ENCODE measurements around the gene CACNA2D2. TPM values are rescaled to one million over a fixed set of nuclear protein-coding genes. Genes with fewer than 3 reads are reported as not detected.
A peak's percentile ranks its signal among the peaks of the same experiment; 100 is the strongest.

Gene CACNA2D2
- total and polyA plus RNA-seq, 2 of the 4 experiments (the other 2 are of a cell fraction) = 0.15 TPM; not detected in 1

DNA sequence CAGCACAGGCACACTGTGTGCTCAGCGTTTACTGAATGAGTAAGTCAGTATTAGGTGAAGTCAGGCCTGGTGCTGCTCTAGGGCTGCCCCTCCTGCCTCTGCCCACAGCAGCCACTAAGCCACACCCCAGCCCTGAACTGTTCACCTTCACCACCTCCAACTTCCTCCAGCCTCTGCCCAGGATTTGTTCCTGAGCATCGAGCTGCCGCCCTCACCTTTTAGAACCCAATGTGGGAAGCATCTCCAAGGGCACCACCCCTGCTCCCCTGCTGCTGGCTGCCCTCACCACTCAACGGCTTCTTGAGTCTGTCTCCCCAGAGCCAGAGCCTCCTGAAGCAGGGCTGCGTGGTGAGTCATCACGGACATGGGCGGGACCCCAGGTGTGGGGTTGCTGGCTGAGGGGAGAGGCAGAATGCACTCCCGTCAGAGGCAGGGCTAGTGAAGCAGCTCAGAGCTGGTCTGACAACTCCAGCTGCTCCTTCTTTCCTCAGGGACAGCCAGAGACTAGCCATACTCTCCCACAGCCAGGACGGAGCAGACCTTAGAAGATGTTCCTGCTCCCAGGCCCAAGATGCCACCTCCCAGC lies 186.7 kb downstream of the CACNA2D2 start:
- Histone ChIP-seq H3K27ac (ENCODE audit: insufficient read depth, low read length) (no peak overlapping the region), H4K91ac (ENCODE audit: insufficient read depth, low read depth, low read length) (no peak overlapping the region), H2BK5ac (ENCODE audit: low read depth, low read length, poor library complexity, severe bottlenecking) (no peak overlapping the region), H3K18ac (ENCODE audit: low read depth, low read length) (no peak overlapping the region), H3K23ac (ENCODE audit: low read depth, low read length) (no peak overlapping the region), H3K9me1 (ENCODE audit: insufficient read depth, low read length) (peaks cover 23% of the 10 kb centered on the region), H3K9me3 (ENCODE audit: control insufficient read depth, insufficient read depth, low read length) (no peaks in the 10 kb centered on the region), H3K4me1 (ENCODE audit: control insufficient read depth, insufficient read depth, low read length) (peaks cover 16% of the 10 kb centered on the region), H3K4me3 (ENCODE audit: insufficient read depth, low read depth, low read length) (no peak overlapping the region), H2AK5ac (ENCODE audit: low read depth, low read length) (no peak overlapping the region), H2BK15ac (ENCODE audit: low read depth, low read length) (no peak overlapping the region), H3K79me1 (ENCODE audit: low read depth in 1 of 2, low read length in 2 of 2) (peaks cover 29 to 51% of the 10 kb centered on the region in 2 experiments), H2AFZ (replicated peaks; ENCODE audit: low read length, poor library complexity) (no peak overlapping the region), H2AK9ac (replicated peaks; ENCODE audit: low read depth, low read length, poor library complexity) (peak overlapping the region; percentile 68), H3K56ac (ENCODE audit: extremely low read depth, insufficient read depth, low read length) (no peak overlapping the region), H3K27me3 (ENCODE audit: control insufficient read depth, insufficient read depth, low read length) (no peaks in the 10 kb centered on the region), H3K9ac (ENCODE audit: low read depth, low read length) (no peak overlapping the region), H3K36me3 (ENCODE audit: control insufficient read depth, insufficient read depth, low read length) (peaks cover 38% of the 10 kb centered on the region), H4K20me1 (ENCODE audit: insufficient read depth, low read length) (0 out of 2 replicates have a peak, but pooled peaks cover 18% of the 10 kb centered on the region), H4K5ac (ENCODE audit: low read depth, low read length) (no peak overlapping the region), H2BK20ac (ENCODE audit: low read depth, low read length) (no peak overlapping the region), H2BK120ac (ENCODE audit: low read depth, low read length) (no peak overlapping the region), H3K4me2 (ENCODE audit: low read depth, low read length) (no peak overlapping the region), H3K4ac (ENCODE audit: low read depth, low read length) (no peak overlapping the region; the same call in 1 of the 2 replicates), H4K8ac (ENCODE audit: low read depth in 2 of 2, low read length in 2 of 2) (no peak overlapping the region), H3K14ac (replicated peaks; ENCODE audit: low read depth, low read length) (no peak overlapping the region)
- intact Hi-C loops (cut with micrococcal nuclease) = no loop called here
- DNase-seq = peak; percentile 28
- no TSS peak for BruUV-seq (replicated peaks)
- POLR2A ChIA-PET (ENCODE audit: unreplicated experiment) = no interaction called here
- 0 out of 2 replicates have a peak, but pooled peaks have one; percentile 5 for TF ChIP-seq FOS (IDR thresholded peaks at IDR 0.05; ENCODE audit: low read depth, low read length)
- no peak for TF ChIP-seq RCOR1 (IDR thresholded peaks at IDR 0.05; ENCODE audit: insufficient replicate concordance, low read length)
- CTCF ChIA-PET = no interaction called here
- no CpG with 5 or more reads among the region's 9 CpGs for WGBS, 2 experiments (ENCODE audit: extremely low coverage in 2 of 2, insufficient read length in 1 of 2)
- ATAC-seq (ENCODE audit: low read depth) = no peak
- in situ Hi-C loops (cut with MboI; ENCODE audit: low sequenced_read_pairs) = no loop called here
- dilution Hi-C loops (cut with HindIII; ENCODE audit: low sequenced_read_pairs, unreplicated experiment) = no loop called here
